ENCODE results near the gene FAM20A. TPM values are rescaled to one million over a fixed set of nuclear protein-coding genes. Genes with fewer than 3 reads are reported as not detected.

The FAM20A gene
- polyA plus RNA-seq, 3 donors, result 0.91 to 1.6 TPM; not detected in 1

GRCh38 chr17:68576137-68576536, 25.0 kb downstream of the FAM20A start:
- peaks cover 4 to 5% of the 10 kb centered on the region in 2 donors for H3K36me3 Mint-ChIP-seq
- no peak overlapping the region for H2AFZ ChIP-seq (ENCODE audit: insufficient read depth, low read depth, low read length, poor library complexity, severe bottlenecking)
- no peak overlapping the region for H3K4me2 ChIP-seq (replicated peaks; ENCODE audit: extremely low read depth, low read length, poor library complexity, severe bottlenecking)
- H3K4me1 Mint-ChIP-seq, result peaks cover 35% of the 10 kb centered on the region
- no peak for TF ChIP-seq CTCF (IDR thresholded peaks at IDR 0.05)
- peaks cover 0 to 11% (median 3%) of the 10 kb centered on the region in 7 donors for H3K9me3 Mint-ChIP-seq
- H3K36me3 ChIP-seq (replicated peaks in 1 of 2; ENCODE audit: control insufficient read depth in 1 of 2, insufficient read depth in 2 of 2, low read length in 2 of 2), result no peaks in the 10 kb centered on the region
- no peaks in the 10 kb centered on the region for H3K9me3 ChIP-seq (replicated peaks in 1 of 2; ENCODE audit: control insufficient read depth in 1 of 2, insufficient read depth in 1 of 2, low read length in 2 of 2)
- intact Hi-C loops (cut with micrococcal nuclease), result no loop called here
- no peak overlapping the region for H3K4me3 Mint-ChIP-seq
- DNase-seq, result no peak
- H3K27me3 ChIP-seq (ENCODE audit: control insufficient read depth in 2 of 2, insufficient read depth in 2 of 2, low read length in 2 of 2), result no peaks in the 10 kb centered on the region
- H3K9ac ChIP-seq (ENCODE audit: insufficient read depth, low read length, poor library complexity, severe bottlenecking), result no peak overlapping the region
- no peak overlapping the region for H3K27ac Mint-ChIP-seq
- H4K20me1 ChIP-seq (ENCODE audit: insufficient read depth, low read length), result no peaks in the 10 kb centered on the region
- H3K4me1 ChIP-seq (ENCODE audit: control insufficient read depth in 1 of 2, insufficient read depth in 2 of 2, low read length in 2 of 2), result peaks cover 22 to 28% of the 10 kb centered on the region in 2 donors
- peaks cover 0 to 3% (median 2%) of the 10 kb centered on the region in 3 donors for H3K27me3 Mint-ChIP-seq (ENCODE audit: low read depth in 3 of 3)
- no peaks in the 10 kb centered on the region for H3K79me2 ChIP-seq (ENCODE audit: insufficient read depth, low read length)
- H3K27ac ChIP-seq (ENCODE audit: low read depth in 1 of 2, low read length in 2 of 2), result no peak overlapping the region
- H3K4me3 ChIP-seq (replicated peaks in 1 of 3; ENCODE audit: low read depth in 2 of 3, low read length in 3 of 3), result no peak overlapping the region
- WGBS (ENCODE audit: insufficient coverage), result 100% methylated on average over 1 of the region's 2 CpGs

- Mint-ChIP-seq H3K9me3 (peaks cover 0 to 4% (median 0%) of the 10 kb centered on the region in 7 donors), H3K36me3 (peaks cover 0 to 2% of the 10 kb centered on the region in 2 donors), H3K4me1 (peaks cover 11% of the 10 kb centered on the region), H3K27ac (no peak overlapping the region), H3K4me3 (no peak overlapping the region), H3K27me3 (ENCODE audit: low read depth in 3 of 3) (peaks cover 2 to 8% (median 3%) of the 10 kb centered on the region in 3 donors)
- Histone ChIP-seq H3K9me3 (replicated peaks in 1 of 2; ENCODE audit: control insufficient read depth in 1 of 2, insufficient read depth in 1 of 2, low read length in 2 of 2) (no peaks in the 10 kb centered on the region), H4K20me1 (ENCODE audit: insufficient read depth, low read length) (no peaks in the 10 kb centered on the region), H3K27me3 (ENCODE audit: control insufficient read depth in 2 of 2, insufficient read depth in 2 of 2, low read length in 2 of 2) (no peaks in the 10 kb centered on the region), H3K4me2 (replicated peaks; ENCODE audit: extremely low read depth, low read length, poor library complexity, severe bottlenecking) (no peak overlapping the region), H3K4me1 (ENCODE audit: control insufficient read depth in 1 of 2, insufficient read depth in 2 of 2, low read length in 2 of 2) (peaks cover 5 to 6% of the 10 kb centered on the region in 2 donors), H3K79me2 (ENCODE audit: insufficient read depth, low read length) (no peaks in the 10 kb centered on the region), H3K36me3 (replicated peaks in 1 of 2; ENCODE audit: control insufficient read depth in 1 of 2, insufficient read depth in 2 of 2, low read length in 2 of 2) (no peaks in the 10 kb centered on the region), H3K27ac (ENCODE audit: low read depth in 1 of 2, low read length in 2 of 2) (no peak overlapping the region), H2AFZ (ENCODE audit: insufficient read depth, low read depth, low read length, poor library complexity, severe bottlenecking) (no peak overlapping the region), H3K4me3 (replicated peaks in 1 of 3; ENCODE audit: low read depth in 2 of 3, low read length in 3 of 3) (no peak overlapping the region), H3K9ac (ENCODE audit: insufficient read depth, low read length, poor library complexity, severe bottlenecking) (no peak overlapping the region)
- TF ChIP-seq CTCF (IDR thresholded peaks at IDR 0.05), result no peak
- no peak for DNase-seq
- intact Hi-C loops (cut with micrococcal nuclease), result loop anchor here in 1 of 2 donors (5.0 kb wide), 1 partner anchor 39 kb away; no protein-coding TSS in a partner anchor
- 100% methylated on average over 1 of the region's 1 CpG for WGBS (ENCODE audit: insufficient coverage)
Measured at GRCh38 chr17:68573338-68573737, 27.8 kb downstream of the FAM20A start.

Data from CD14-positive monocyte (primary cell).